Esophagus squamous epithelium (tissue), 5 donors: ENCODE measurements around the gene CPXM2. TPM values are rescaled to one million over a fixed set of nuclear protein-coding genes. Genes with fewer than 3 reads are reported as not detected.

Experiments
- DNase-seq: peaks from one replicate; lab custom pipeline; 2025; lab: John Stamatoyannopoulos, UW
- H3K27ac ChIP-seq, 4 donors: fragments of 200-600 bp; sonication (generic); one replicate each; pipeline ENCODE4 v1.5.1; 2016 to 2019; ENCODE audit warnings: mild to moderate bottlenecking in 1 of 4
- H3K27me3 ChIP-seq, 4 donors: fragments of 200-600 bp; sonication (generic); 1 replicate in 3 of 4; 2 replicates in 1 of 4; pipeline versions ENCODE4 v1.5.1 to v1.6.0; 2017 to 2021; ENCODE audit warnings: antibody characterized with exemption in 1 of 4
- H3K36me3 ChIP-seq, 3 donors: fragments of 200-600 bp; sonication (generic); one replicate each; pipeline ENCODE4 v1.5.1; 2016 to 2019
- H3K4me1 ChIP-seq, 3 donors: fragments of 200-600 bp; sonication (generic); one replicate each; pipeline ENCODE4 v1.5.1; 2017 to 2019
- H3K4me3 ChIP-seq, 4 donors: fragments of 200-600 bp; sonication (generic); 1 replicate in 3 of 4; 2 replicates in 1 of 4; pipeline ENCODE4 v1.5.1; 2016 to 2019; ENCODE audit warnings: mild to moderate bottlenecking in 2 of 4, moderate library complexity in 1 of 4
- H3K9me3 ChIP-seq, 3 donors: fragments of 200-600 bp; sonication (generic); one replicate each; pipeline ENCODE4 v1.5.1; 2016 to 2019
- CTCF ChIP-seq, 6 experiments: fragments of 450-650 bp in 4 of 6; fragments of 200-600 bp in 2 of 6; sonication (generic) in 2 of 6; IDR thresholded peaks; one replicate each; pipeline ENCODE4 v1.5.1; 2016 to 2019; ENCODE audit warnings: antibody characterized with exemption in 6 of 6, mild to moderate bottlenecking in 4 of 6, moderate library complexity in 4 of 6
- POLR2A ChIP-seq, 4 donors: fragments of 450-650 bp; IDR thresholded peaks; one replicate each; pipeline ENCODE4 v1.6.1; 2017; ENCODE audit warnings: antibody characterized with exemption in 4 of 4, mild to moderate bottlenecking in 4 of 4, moderate library complexity in 3 of 4
- WGBS, 2 donors: methylation state at CpG; one replicate each; pipeline ENCODE4 v1.1.5; 2018; 5-methylcytosine and 5-hydroxymethylcytosine counted together
- intact Hi-C: fragments of 100-400 bp; cut with DNase I; formaldehyde crosslinking; loops from one replicate; pipeline ENCODE4 v1.15.0; 2022
- total RNA-seq, 4 donors: library from RNA; depleted of rRNA; stranded (reverse); fragments of >200 nt; gene quantifications; one replicate each; pipeline ENCODE4 v1.1.0, GENCODE V29; 2016
- donor health status: DM: yes; HTN: yes; CAD: no.

Gene CPXM2
- total RNA-seq, 4 donors from 2014 or later, result 2.5 to 9.2 (median 3.0) TPM

- Histone ChIP-seq H3K27me3 (peaks cover 0 to 4% (median 0%) of the 10 kb centered on the region in 4 donors), H3K4me1 (peaks cover 0 to 25% (median 13%) of the 10 kb centered on the region in 3 donors), H3K4me3 (no peak overlapping the region), H3K36me3 (no peaks in the 10 kb centered on the region), H3K27ac (no peak overlapping the region), H3K9me3 (peaks cover 0 to 14% (median 0%) of the 10 kb centered on the region in 3 donors)
- 76 to 81% methylated on average over 7 of the region's 7 CpGs for WGBS, 2 donors
- intact Hi-C loops, result no loop called here
- no peak for DNase-seq
- TF ChIP-seq POLR2A (IDR thresholded peaks at IDR 0.05) (no peak), CTCF (IDR thresholded peaks at IDR 0.05) (no peak)
Observed at GRCh38 chr10:123786306-123786705, 105.3 kb downstream of the CPXM2 start.

GRCh38 chr10:123784646-123785045 is 107.0 kb downstream of the CPXM2 start:
- Histone ChIP-seq H3K36me3 (no peaks in the 10 kb centered on the region), H3K27ac (no peak overlapping the region), H3K4me3 (no peak overlapping the region), H3K4me1 (peaks cover 0 to 29% (median 14%) of the 10 kb centered on the region in 3 donors), H3K27me3 (peaks cover 0 to 18% (median 0%) of the 10 kb centered on the region in 4 donors), H3K9me3 (peaks cover 0 to 6% (median 0%) of the 10 kb centered on the region in 3 donors)
- whole genome bisulfite sequencing, 2 donors, result 58 to 62% methylated on average over 7 of the region's 7 CpGs
- intact Hi-C loops, result no loop called here
- TF ChIP-seq CTCF (IDR thresholded peaks at IDR 0.05), result no peak
- TF ChIP-seq POLR2A (IDR thresholded peaks at IDR 0.05), result no peak
- DNase-seq, result no peak

GRCh38 chr10:123784216-123784615 is 107.4 kb downstream of the CPXM2 start:
- intact Hi-C loops, result no loop called here
- H3K27ac ChIP-seq, result peak overlapping the region in 1 of 4 donors; percentile 15
- no peaks in the 10 kb centered on the region for H3K36me3 ChIP-seq
- H3K4me3 ChIP-seq, result no peak overlapping the region
- H3K9me3 ChIP-seq, result peaks cover 0 to 2% (median 0%) of the 10 kb centered on the region in 3 donors
- TF ChIP-seq POLR2A (IDR thresholded peaks at IDR 0.05) (no peak), CTCF (IDR thresholded peaks at IDR 0.05) (no peak)
- no peak for DNase-seq
- H3K4me1 ChIP-seq, result peaks cover 0 to 29% (median 14%) of the 10 kb centered on the region in 3 donors
- 88 to 93% methylated on average over 3 of the region's 3 CpGs for WGBS, 2 donors
- peaks cover 0 to 18% (median 0%) of the 10 kb centered on the region in 4 donors for H3K27me3 ChIP-seq

- no peaks in the 10 kb centered on the region for H3K36me3 ChIP-seq
- H3K27ac ChIP-seq, result peak overlapping the region in 2 of 4 donors; percentile 21 to 72
- intact Hi-C loops, result no loop called here
- peaks cover 0 to 32% (median 14%) of the 10 kb centered on the region in 3 donors for H3K4me1 ChIP-seq
- H3K9me3 ChIP-seq, result no peaks in the 10 kb centered on the region
- WGBS, 2 donors, result 21 to 47% methylated on average over 3 of the region's 3 CpGs
- peaks cover 0 to 18% (median 0%) of the 10 kb centered on the region in 4 donors for H3K27me3 ChIP-seq
- no peak for DNase-seq
- H3K4me3 ChIP-seq, result no peak overlapping the region
- TF ChIP-seq CTCF (IDR thresholded peaks at IDR 0.05), result no peak
- no peak for TF ChIP-seq POLR2A (IDR thresholded peaks at IDR 0.05)
Observed at GRCh38 chr10:123783296-123783695, 108.3 kb downstream of the CPXM2 start.

GRCh38 chr10:123782549-123782948 is 109.1 kb downstream of the CPXM2 start:
- H3K4me3 ChIP-seq, result no peak overlapping the region
- H3K4me1 ChIP-seq, result peaks cover 0 to 39% (median 14%) of the 10 kb centered on the region in 3 donors
- intact Hi-C loops, result no loop called here
- peaks cover 0 to 18% (median 0%) of the 10 kb centered on the region in 4 donors for H3K27me3 ChIP-seq
- H3K27ac ChIP-seq, result peak overlapping the region; percentile 28 to 72 (median 64)
- TF ChIP-seq POLR2A (IDR thresholded peaks at IDR 0.05) (no peak), CTCF (IDR thresholded peaks at IDR 0.05) (no peak)
- no peaks in the 10 kb centered on the region for H3K9me3 ChIP-seq
- 59 to 66% methylated on average over 3 to 5 of the region's 5 CpGs for WGBS, 2 donors
- H3K36me3 ChIP-seq, result no peaks in the 10 kb centered on the region
- no peak for DNase-seq
